Upper lobe of right lung (tissue), 1 donor: ENCODE results near the gene SNX13. TPM values are rescaled to one million over a fixed set of nuclear protein-coding genes. Genes with fewer than 3 reads are reported as not detected.

Source experiments
- ATAC-seq: fragments of 200-7000 bp; cut with Tn5 transposase; one replicate; pipeline ENCODE4 v1.9.1; 2020; ENCODE audit warnings: mild to moderate bottlenecking, moderate library complexity
- DNase-seq: peaks from one replicate; pipeline ENCODE4 v3.0.0-alpha.2; 2020
- H3K27ac ChIP-seq: fragments of 200-600 bp; one replicate; pipeline ENCODE4 v1.8.0; 2022
- H3K27me3 ChIP-seq: fragments of 200-600 bp; one replicate; pipeline ENCODE4 v1.8.0; 2022; ENCODE audit warnings: mild to moderate bottlenecking
- H3K36me3 ChIP-seq: fragments of 200-600 bp; one replicate; pipeline ENCODE4 v1.8.0; 2022
- H3K4me1 ChIP-seq: fragments of 200-600 bp; one replicate; pipeline ENCODE4 v1.8.0; 2022
- H3K4me3 ChIP-seq: fragments of 200-600 bp; one replicate; pipeline ENCODE4 v1.8.0; 2022; ENCODE audit warnings: mild to moderate bottlenecking
- H3K9me3 ChIP-seq: fragments of 200-600 bp; one replicate; pipeline ENCODE4 v1.8.0; 2022
- intact Hi-C: fragments of 100-400 bp; cut with DNase I; formaldehyde crosslinking; loops from one replicate; pipeline ENCODE4 v1.11.0; 2022
- total RNA-seq: library from RNA; stranded (reverse); fragmentation: NEBNext Ultra II Directional; extraction: Animal tissue kit (Norgen Biotek cat#: 25700); gene quantifications from one replicate; pipeline ENCODE4 v1.2.1, GENCODE V29; 2021
- TF ChIP-seq, protein P1 (sequence below): fragments of 200-600 bp; IDR thresholded peaks from one replicate; pipeline ENCODE4 v1.8.0; 2022; ENCODE audit warnings: antibody characterized with exemption
- donor health status: DM: no; HTN: yes; CAD: no; lungs with severe emphysema.

SNX13 gene
- total RNA-seq, 1 donor from 2014 or later, result 47.0 TPM

DNA sequence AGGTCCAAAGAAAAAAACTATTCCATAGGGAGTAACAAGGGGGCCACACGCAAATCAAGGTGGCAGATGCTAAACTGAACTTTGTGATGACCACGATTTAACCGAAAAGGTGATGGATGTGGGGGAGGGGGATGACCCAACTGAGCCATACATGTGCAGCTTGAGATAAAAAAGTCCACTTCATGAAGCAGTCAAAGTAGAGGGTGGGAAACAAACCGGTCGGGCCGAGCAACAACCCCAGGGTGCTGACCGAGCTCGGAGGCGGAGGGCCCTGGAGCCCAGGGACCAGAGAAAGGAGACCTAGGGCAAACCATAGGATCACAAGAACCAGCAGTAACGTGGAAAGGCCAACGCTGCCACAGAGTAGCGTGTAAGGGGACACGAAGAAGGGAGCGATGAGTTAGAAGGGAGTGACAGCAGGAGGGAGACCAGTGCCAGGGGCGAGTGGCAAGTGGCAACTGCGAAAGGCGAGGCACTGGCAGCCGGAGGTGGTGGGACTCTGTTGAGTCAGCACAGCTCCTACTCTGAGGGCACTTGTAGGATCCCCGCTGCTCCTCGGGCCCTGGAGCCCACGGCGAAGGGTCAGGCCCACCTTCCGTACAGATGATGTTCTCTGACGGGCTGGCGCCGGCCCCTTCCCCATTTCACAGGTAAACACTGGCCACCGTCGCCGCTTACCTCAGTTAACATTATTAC lies 540 bp downstream of the SNX13 start:
- no peaks in the 10 kb centered on the region for H3K27me3 ChIP-seq
- H3K4me3 ChIP-seq, result peak overlapping the region; percentile 93
- peak overlapping the region; percentile 99 for H3K27ac ChIP-seq
- no peaks in the 10 kb centered on the region for H3K36me3 ChIP-seq
- DNase-seq (peak; percentile 73), ATAC-seq (peak; percentile 63)
- intact Hi-C loops, result no loop called here
- TF ChIP-seq, protein P1, sequence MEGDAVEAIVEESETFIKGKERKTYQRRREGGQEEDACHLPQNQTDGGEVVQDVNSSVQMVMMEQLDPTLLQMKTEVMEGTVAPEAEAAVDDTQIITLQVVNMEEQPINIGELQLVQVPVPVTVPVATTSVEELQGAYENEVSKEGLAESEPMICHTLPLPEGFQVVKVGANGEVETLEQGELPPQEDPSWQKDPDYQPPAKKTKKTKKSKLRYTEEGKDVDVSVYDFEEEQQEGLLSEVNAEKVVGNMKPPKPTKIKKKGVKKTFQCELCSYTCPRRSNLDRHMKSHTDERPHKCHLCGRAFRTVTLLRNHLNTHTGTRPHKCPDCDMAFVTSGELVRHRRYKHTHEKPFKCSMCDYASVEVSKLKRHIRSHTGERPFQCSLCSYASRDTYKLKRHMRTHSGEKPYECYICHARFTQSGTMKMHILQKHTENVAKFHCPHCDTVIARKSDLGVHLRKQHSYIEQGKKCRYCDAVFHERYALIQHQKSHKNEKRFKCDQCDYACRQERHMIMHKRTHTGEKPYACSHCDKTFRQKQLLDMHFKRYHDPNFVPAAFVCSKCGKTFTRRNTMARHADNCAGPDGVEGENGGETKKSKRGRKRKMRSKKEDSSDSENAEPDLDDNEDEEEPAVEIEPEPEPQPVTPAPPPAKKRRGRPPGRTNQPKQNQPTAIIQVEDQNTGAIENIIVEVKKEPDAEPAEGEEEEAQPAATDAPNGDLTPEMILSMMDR, result no peak
- H3K4me1 ChIP-seq, result peaks cover 38% of the 10 kb centered on the region
- no peaks in the 10 kb centered on the region for H3K9me3 ChIP-seq

DNA sequence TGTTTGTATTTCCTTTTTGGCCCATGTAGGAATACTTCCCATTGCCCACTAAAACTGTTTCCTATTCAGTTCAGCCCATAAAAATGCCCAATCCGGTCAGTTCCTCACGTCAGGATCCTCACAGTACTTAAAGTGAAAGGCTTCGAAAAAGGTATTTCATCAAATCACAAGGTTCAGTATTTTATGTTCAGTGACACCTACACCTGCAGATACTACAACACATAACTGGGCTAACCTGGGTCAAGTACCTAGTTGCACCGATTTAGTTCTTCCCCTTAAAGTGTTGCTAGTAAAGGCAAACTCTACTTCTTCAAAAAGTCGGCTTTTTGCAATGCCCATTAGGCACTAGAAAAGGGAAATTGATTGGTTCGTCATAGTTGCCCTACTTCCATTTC lies 1.1 kb downstream of the SNX13 start:
- ATAC-seq, result peak; percentile 3

DNA sequence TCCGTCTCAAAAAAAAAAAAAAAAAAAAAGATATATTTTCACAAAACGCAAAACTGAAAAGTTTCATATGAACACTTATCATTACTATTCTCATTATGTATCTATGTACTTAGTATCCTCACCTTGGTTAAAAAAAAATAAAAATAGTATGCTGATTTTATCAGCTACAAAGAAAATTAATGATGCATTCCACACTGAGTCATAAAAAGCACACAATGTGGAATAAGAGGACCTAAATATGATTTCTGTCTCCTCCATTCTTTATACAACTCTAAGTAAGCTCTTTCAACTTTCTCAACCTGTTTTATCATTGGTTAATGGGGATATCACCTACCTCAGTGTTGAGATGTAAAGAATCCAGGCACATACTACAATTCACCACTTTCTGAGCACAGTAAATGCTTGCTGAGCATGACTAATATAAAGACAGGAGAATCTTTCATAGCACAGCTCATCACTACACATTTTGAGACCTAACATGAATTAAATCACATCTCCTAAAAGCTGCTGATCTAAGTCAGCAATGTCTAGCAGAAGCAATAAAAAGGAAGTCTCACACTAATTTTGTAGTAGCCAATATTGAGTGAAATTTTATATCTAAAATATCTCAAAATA lies 2.7 kb downstream of the SNX13 start:
- Histone ChIP-seq H3K27ac (no peak overlapping the region), H3K27me3 (no peaks in the 10 kb centered on the region), H3K36me3 (no peaks in the 10 kb centered on the region), H3K4me3 (peak overlapping the region; percentile 93), H3K9me3 (no peaks in the 10 kb centered on the region), H3K4me1 (peaks cover 47% of the 10 kb centered on the region)
- intact Hi-C loops, result no loop called here
- ATAC-seq, result no peak
- no peak for DNase-seq
- TF ChIP-seq, protein P1, result no peak

More for the DNA sequence above, 1.1 kb downstream of the SNX13 start:
- peak overlapping the region; percentile 99 for H3K27ac ChIP-seq
- DNase-seq, result no peak
- TF ChIP-seq, protein P1, result no peak
- H3K27me3 ChIP-seq, result no peaks in the 10 kb centered on the region
- H3K9me3 ChIP-seq, result no peaks in the 10 kb centered on the region
- intact Hi-C loops, result no loop called here
- H3K4me3 ChIP-seq, result peak overlapping the region; percentile 93
- no peaks in the 10 kb centered on the region for H3K36me3 ChIP-seq
- H3K4me1 ChIP-seq, result peaks cover 41% of the 10 kb centered on the region

DNA sequence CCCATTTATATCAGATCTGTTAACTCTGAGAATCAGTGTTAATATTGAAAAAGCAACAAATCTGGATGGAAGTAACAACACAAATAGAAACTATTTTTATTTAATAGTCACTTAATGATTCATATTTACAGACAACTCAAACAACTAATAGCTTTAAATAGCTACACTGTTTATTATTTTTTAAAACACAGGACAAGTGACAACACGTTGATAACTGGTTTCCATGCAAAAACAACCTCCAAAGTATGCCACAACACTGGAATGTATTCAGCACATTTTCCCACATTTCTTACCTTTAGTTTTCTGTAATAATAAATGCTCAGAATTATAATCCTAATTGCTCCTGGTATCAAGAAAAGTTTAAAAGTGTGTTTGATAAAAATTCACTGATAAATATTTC lies 4.0 kb downstream of the SNX13 start:
- Histone ChIP-seq H3K4me3 (no peak overlapping the region), H3K9me3 (no peaks in the 10 kb centered on the region), H3K36me3 (no peaks in the 10 kb centered on the region), H3K27me3 (no peaks in the 10 kb centered on the region), H3K4me1 (peaks cover 45% of the 10 kb centered on the region), H3K27ac (no peak overlapping the region)
- TF ChIP-seq, protein P1, result no peak
- intact Hi-C loops, result no loop called here
- ATAC-seq (no peak), DNase-seq (no peak)

DNA sequence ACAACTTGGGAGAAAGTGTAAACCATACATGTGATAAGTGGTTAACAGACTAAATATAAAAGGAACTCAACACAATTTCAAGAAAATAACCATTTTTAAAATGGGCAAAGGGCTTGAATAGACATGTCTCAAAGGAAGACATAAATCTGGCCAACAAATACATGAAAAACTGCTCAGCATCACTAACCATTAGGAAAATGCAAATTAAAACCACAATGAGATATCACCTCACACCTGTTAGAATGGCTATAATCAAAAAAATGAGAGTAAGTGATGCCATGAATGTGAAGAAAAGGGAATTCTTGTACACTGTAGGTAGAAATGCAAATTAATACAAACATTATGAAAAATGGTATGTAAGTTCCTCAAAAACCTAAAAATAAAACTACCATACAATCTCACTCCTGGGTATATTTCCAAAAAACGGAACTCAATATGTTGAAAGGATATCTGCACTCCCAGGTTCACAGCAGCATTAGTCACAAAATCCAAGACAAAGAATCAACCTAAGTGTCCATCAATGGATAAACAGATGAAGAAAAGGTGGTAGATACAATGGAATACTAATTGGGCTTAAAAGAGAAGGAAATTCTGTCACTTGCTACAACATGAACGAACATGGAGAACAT lies 5.6 kb downstream of the SNX13 start:
- H3K27ac ChIP-seq, result no peak overlapping the region
- intact Hi-C loops, result no loop called here
- ATAC-seq (no peak), DNase-seq (no peak)
- no peak overlapping the region for H3K4me3 ChIP-seq
- peaks cover 48% of the 10 kb centered on the region for H3K4me1 ChIP-seq
- no peaks in the 10 kb centered on the region for H3K36me3 ChIP-seq
- TF ChIP-seq, protein P1, result no peak
- no peaks in the 10 kb centered on the region for H3K9me3 ChIP-seq
- no peaks in the 10 kb centered on the region for H3K27me3 ChIP-seq
